HepG2 (cell line): ENCODE measurements around the gene GATC. TPM values are rescaled to one million over a fixed set of nuclear protein-coding genes. Genes with fewer than 3 reads are reported as not detected.

ENCODE experiments used
- CEBPG ChIP-seq: IDR thresholded peaks from 2 replicates; pipeline ENCODE4 v1.6.1; 2016
- CENPX ChIP-seq: sonication (generic); formaldehyde crosslinking; IDR thresholded peaks from 2 replicates; pipeline ENCODE4 v1.9.0; 2021; ENCODE audit warnings: mild to moderate bottlenecking, missing genetic modification reagents, moderate library complexity
- DR1 ChIP-seq: sonication (generic); formaldehyde crosslinking; IDR thresholded peaks from 2 replicates; pipeline ENCODE4 v1.8.0; 2021; ENCODE audit warnings: mild to moderate bottlenecking, missing genetic modification reagents, inconsistent platforms
- DRAP1 ChIP-seq: IDR thresholded peaks from 2 replicates; pipeline ENCODE4 v1.6.1; 2016; ENCODE audit warnings: missing genetic modification reagents, missing compliant biosample characterization
- ELF1 ChIP-seq: sonication (generic); formaldehyde crosslinking; IDR thresholded peaks from 2 replicates; pipeline ENCODE4 v1.4.0; 2020; ENCODE audit warnings: missing genetic modification reagents
- ESRRA ChIP-seq: sonication (generic); formaldehyde crosslinking; IDR thresholded peaks from 2 replicates; pipeline ENCODE4 v1.5.1; 2020; ENCODE audit warnings: mild to moderate bottlenecking, low read depth, missing genetic modification reagents
- HES4 ChIP-seq: sonication (generic); formaldehyde crosslinking; IDR thresholded peaks from 2 replicates; pipeline ENCODE4 v1.9.0; 2021; ENCODE audit warnings: mild to moderate bottlenecking, missing genetic modification reagents, borderline replicate concordance
- ISX ChIP-seq: sonication (generic); formaldehyde crosslinking; conservative IDR thresholded peaks from 2 replicates; pipeline ENCODE4 v1.5.0; 2020; ENCODE audit warnings: missing genetic modification reagents
- KDM3A ChIP-seq: IDR thresholded peaks from 2 replicates; pipeline ENCODE4 v1.6.1; 2018; ENCODE audit warnings: low read depth, missing compliant biosample characterization
- KLF11 ChIP-seq: IDR thresholded peaks from 2 replicates; pipeline ENCODE4 v1.6.1; 2016; ENCODE audit warnings: missing compliant biosample characterization
- MED8 ChIP-seq: sonication (generic); formaldehyde crosslinking; IDR thresholded peaks from 2 replicates; pipeline ENCODE4 v1.8.1; 2023; ENCODE audit warnings: mild to moderate bottlenecking, missing genetic modification reagents; ENCODE audit not compliant: insufficient replicate concordance
- NFIC ChIP-seq: IDR thresholded peaks from 2 replicates; pipeline ENCODE4 v1.6.1; 2012; ENCODE audit warnings: mild to moderate bottlenecking, low read length, inconsistent platforms
- PHF20 ChIP-seq: sonication (generic); formaldehyde crosslinking; IDR thresholded peaks from 2 replicates; pipeline ENCODE4 v1.5.0; 2020; ENCODE audit warnings: mild to moderate bottlenecking, missing genetic modification reagents
- PTBP1 ChIP-seq: fragments of 200-400 bp; formaldehyde crosslinking; IDR thresholded peaks from 2 replicates; pipeline ENCODE4 v1.6.1; 2018; ENCODE audit warnings: low read length, low read depth; ENCODE audit not compliant: poor library complexity, severe bottlenecking
- REPIN1 ChIP-seq: sonication (generic); formaldehyde crosslinking; IDR thresholded peaks from 2 replicates; pipeline ENCODE4 v1.8.0; 2022; ENCODE audit warnings: missing genetic modification reagents, low read depth, mild to moderate bottlenecking, borderline replicate concordance
- TAF15 ChIP-seq: fragments of 200-400 bp; formaldehyde crosslinking; IDR thresholded peaks from one replicate; pipeline ENCODE4 v1.6.1; 2018; ENCODE audit warnings: mild to moderate bottlenecking, low read depth, low read length; ENCODE audit not compliant: poor library complexity, severe bottlenecking
- TSC22D2 ChIP-seq: sonication (generic); formaldehyde crosslinking; IDR thresholded peaks from 2 replicates; pipeline ENCODE4 v1.5.1; 2020; ENCODE audit warnings: missing genetic modification reagents, mild to moderate bottlenecking, borderline replicate concordance
- USF2 ChIP-seq, 2 experiments: sonication (generic) in 1 of 2; formaldehyde crosslinking in 1 of 2; IDR thresholded peaks; 2 replicates each; pipeline versions ENCODE4 v1.5.1 to v1.6.1; 2011 to 2020; ENCODE audit warnings: borderline replicate concordance in 1 of 2, low read depth in 1 of 2, low read length in 1 of 2, mild to moderate bottlenecking in 1 of 2, missing genetic modification reagents in 1 of 2, moderate library complexity in 1 of 2
- ZMYM4 ChIP-seq: sonication (generic); formaldehyde crosslinking; IDR thresholded peaks from 2 replicates; pipeline ENCODE4 v1.8.1; 2023; ENCODE audit warnings: mild to moderate bottlenecking, missing genetic modification reagents
- ZNF639 ChIP-seq: conservative IDR thresholded peaks from 2 replicates; pipeline ENCODE4 v1.6.1; 2018; ENCODE audit warnings: missing genetic modification reagents
- ZNF746 ChIP-seq: sonication (generic); formaldehyde crosslinking; IDR thresholded peaks from 2 replicates; pipeline ENCODE4 v1.8.0; 2022; ENCODE audit warnings: mild to moderate bottlenecking, missing genetic modification reagents
- ZNF766 ChIP-seq: sonication (generic); formaldehyde crosslinking; IDR thresholded peaks from 2 replicates; pipeline ENCODE4 v1.5.0; 2020; ENCODE audit warnings: missing genetic modification reagents, borderline replicate concordance
- ZNF841 ChIP-seq: sonication (generic); formaldehyde crosslinking; IDR thresholded peaks from 2 replicates; pipeline ENCODE4 v1.8.1; 2023; ENCODE audit warnings: missing genetic modification reagents, borderline replicate concordance
- polyA plus RNA-seq, 8 experiments: library from polyadenylated mRNA; depleted of rRNA in 3 of 8; stranded (reverse) in 7 of 8; unstranded in 1 of 8; fragments of >200 nt; fragmentation: Illumina TruSeq in 4 of 8; extraction: Trizol in 4 of 8; gene quantifications; 2 replicates each; pipeline versions ENCODE4 v1.2.1 to v1.2.3, GENCODE V29; 2011 to 2016; ENCODE audit warnings: low read depth in 4 of 8, missing spikeins in 1 of 8, mixed read lengths in 1 of 8; ENCODE audit not compliant: insufficient read depth in 1 of 8
- total RNA-seq, 5 experiments: library from RNA; depleted of rRNA; stranded (reverse); fragments of >200 nt; fragmentation: Illumina TruSeq; extraction: Trizol; gene quantifications; 2 replicates each; pipeline ENCODE4 v1.2.3, GENCODE V29; 2016; ENCODE audit warnings: low read depth in 1 of 5
- TF ChIP-seq, protein P1 (sequence below): sonication (generic); formaldehyde crosslinking; IDR thresholded peaks from 2 replicates; pipeline ENCODE4 v1.4.0; 2020; ENCODE audit warnings: mild to moderate bottlenecking, missing genetic modification reagents

GATC gene
- total and polyA plus RNA-seq, 2 of the 13 experiments (the other 11 are each of a cell fraction or from before 2014, with no cell fraction given) = 17.7 to 29.7 TPM

DNA sequence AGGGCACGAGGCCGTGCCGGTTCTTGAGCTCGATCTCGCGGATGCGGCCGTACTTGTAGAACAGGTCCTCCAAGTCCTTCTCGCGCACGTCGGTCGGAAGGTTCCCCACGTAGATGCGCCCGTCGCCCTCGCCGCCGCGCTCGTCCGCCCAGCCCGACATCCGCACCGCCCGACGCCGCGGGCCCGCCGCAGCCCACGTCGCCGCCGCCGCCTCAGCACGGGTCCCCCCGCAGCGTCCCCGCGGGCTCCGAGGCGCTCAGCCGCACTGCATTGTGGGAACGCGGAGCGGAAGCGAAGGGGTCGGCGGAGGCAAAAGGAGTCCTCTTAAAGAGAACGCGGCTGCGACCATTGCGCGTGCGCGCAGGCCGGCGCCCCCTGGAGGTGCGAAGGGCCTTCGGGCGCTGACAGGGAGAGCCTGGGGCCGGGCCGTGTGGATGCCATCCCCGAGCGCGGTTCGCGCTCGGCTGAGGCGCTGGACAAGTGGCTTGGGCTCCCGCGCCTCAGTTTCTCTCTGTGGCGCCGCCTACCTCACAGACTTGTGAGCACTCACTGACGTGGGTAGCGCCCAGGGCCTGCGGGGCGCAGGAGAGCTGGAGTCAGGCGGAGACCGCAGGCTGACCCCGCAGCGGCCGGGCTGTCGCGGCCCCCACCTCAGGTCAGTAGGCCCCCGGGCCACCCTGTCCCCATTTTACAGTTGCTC, 23.4 kb downstream of the GATC start, which contains the start of gene SRSF9 (continued):
- peak; percentile 70; the same call in 1 of the 2 replicates for TF ChIP-seq ZNF639 (CRISPR knock-in tag)
- TF ChIP-seq KDM3A = 0 out of 2 replicates have a peak, but pooled peaks have one; percentile 58
- TF ChIP-seq PTBP1 = no peak
- TF ChIP-seq ZNF746 (CRISPR knock-in tag) = peak; percentile 51; the same call in 1 of the 2 replicates
- peak; percentile 52; the same call in 1 of the 2 replicates for TF ChIP-seq REPIN1 (CRISPR knock-in tag)
- peak; percentile 93 for TF ChIP-seq ZMYM4
- no peak for TF ChIP-seq NFIC
- TF ChIP-seq TAF15 = peak; percentile 54
- peak; percentile 90 for TF ChIP-seq HES4 (CRISPR knock-in tag)
- TF ChIP-seq ELF1 (CRISPR knock-in tag) = peak; percentile 88
- TF ChIP-seq ZNF841 (CRISPR knock-in tag) = no peak
- TF ChIP-seq MED8 = peak; percentile 41
- peak; percentile 62; the same call in 1 of the 2 replicates for TF ChIP-seq KLF11 (CRISPR knock-in tag)
- no peak for TF ChIP-seq CENPX (CRISPR knock-in tag)
- TF ChIP-seq, protein P1, sequence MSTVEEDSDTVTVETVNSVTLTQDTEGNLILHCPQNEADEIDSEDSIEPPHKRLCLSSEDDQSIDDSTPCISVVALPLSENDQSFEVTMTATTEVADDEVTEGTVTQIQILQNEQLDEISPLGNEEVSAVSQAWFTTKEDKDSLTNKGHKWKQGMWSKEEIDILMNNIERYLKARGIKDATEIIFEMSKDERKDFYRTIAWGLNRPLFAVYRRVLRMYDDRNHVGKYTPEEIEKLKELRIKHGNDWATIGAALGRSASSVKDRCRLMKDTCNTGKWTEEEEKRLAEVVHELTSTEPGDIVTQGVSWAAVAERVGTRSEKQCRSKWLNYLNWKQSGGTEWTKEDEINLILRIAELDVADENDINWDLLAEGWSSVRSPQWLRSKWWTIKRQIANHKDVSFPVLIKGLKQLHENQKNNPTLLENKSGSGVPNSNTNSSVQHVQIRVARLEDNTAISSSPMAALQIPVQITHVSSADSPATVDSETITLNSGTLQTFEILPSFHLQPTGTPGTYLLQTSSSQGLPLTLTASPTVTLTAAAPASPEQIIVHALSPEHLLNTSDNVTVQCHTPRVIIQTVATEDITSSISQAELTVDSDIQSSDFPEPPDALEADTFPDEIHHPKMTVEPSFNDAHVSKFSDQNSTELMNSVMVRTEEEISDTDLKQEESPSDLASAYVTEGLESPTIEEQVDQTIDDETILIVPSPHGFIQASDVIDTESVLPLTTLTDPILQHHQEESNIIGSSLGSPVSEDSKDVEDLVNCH (CRISPR knock-in tag) = no peak
- TF ChIP-seq USF2 (IDR thresholded peaks at IDR 0.05; ENCODE audit: low read depth, low read length) = no peak
- peak; percentile 33; the same call in 1 of the 2 replicates for TF ChIP-seq USF2 (CRISPR knock-in tag; IDR thresholded peaks at IDR 0.05; ENCODE audit: borderline replicate concordance)
- TF ChIP-seq CEBPG = 0 out of 2 replicates have a peak, but pooled peaks have one; percentile 7
- TF ChIP-seq ESRRA (CRISPR knock-in tag) = 0 out of 2 replicates have a peak, but pooled peaks have one; percentile 34
- TF ChIP-seq ISX (CRISPR knock-in tag) = no peak
- TF ChIP-seq DR1 = peak; percentile 32; the same call in 1 of the 2 replicates
- TF ChIP-seq ZNF766 = peak; percentile 75; the same call in 1 of the 2 replicates
- TF ChIP-seq TSC22D2 (CRISPR knock-in tag) = no peak
- peak; percentile 62; the same call in 1 of the 2 replicates for TF ChIP-seq PHF20 (CRISPR knock-in tag)
- TF ChIP-seq DRAP1 = peak; percentile 85
